Endometrial microvascular endothelial cells (primary cell): ENCODE data around the gene UBAP2. TPM values are rescaled to one million over a fixed set of nuclear protein-coding genes. Genes with fewer than 3 reads are reported as not detected.
"Not testable (repeated sequence)": the region's sequence is repeated elsewhere in the genome, so short reads cannot be mapped to it uniquely, and the experiment has no call there.

ENCODE experiments used
- in situ Hi-C: cut with HindIII; loops from 2 replicates; pipeline ENCODE4 v1.10.0; 2017; ENCODE audit warnings: low sequenced_read_pairs, low pct_unique_long_range_greater_than_20kb; ENCODE audit errors: inconsistent ontology term
- total RNA-seq: library from RNA; depleted of rRNA; stranded (reverse); fragments of >200 nt; gene quantifications from one replicate; pipeline ENCODE4 v1.2.3, GENCODE V29; 2015; ENCODE audit errors: inconsistent ontology term

The UBAP2 gene
- total RNA-seq, 1 donor from 2014 or later = 16.0 TPM

- in situ Hi-C loops = no loop called here
Observed at GRCh38 chr9:34059954-34060353, 11.3 kb upstream of the UBAP2 start.

- in situ Hi-C loops = no loop called here
Observed at GRCh38 chr9:34059281-34059680, 10.6 kb upstream of the UBAP2 start.

- in situ Hi-C loops = no loop called here
Observed at GRCh38 chr9:34049630-34050384, 1.1 kb upstream of the UBAP2 start.

GRCh38 chr9:34047864-34048726 is 592 bp downstream of the UBAP2 start:
- in situ Hi-C loops = no loop called here

GRCh38 chr9:34046784-34047379 is 1.8 kb downstream of the UBAP2 start:
- in situ Hi-C loops = no loop called here

- in situ Hi-C loops = no loop called here
Observed at GRCh38 chr9:34045903-34046302, 2.8 kb downstream of the UBAP2 start.

- in situ Hi-C loops = not testable (repeated sequence)
Observed at GRCh38 chr9:34042074-34042473, 6.6 kb downstream of the UBAP2 start.

- in situ Hi-C loops = not testable (repeated sequence)
Observed at GRCh38 chr9:34038851-34039250, 9.8 kb downstream of the UBAP2 start.

- in situ Hi-C loops = no loop called here
Observed at GRCh38 chr9:34037626-34038025, 11.1 kb downstream of the UBAP2 start.

GRCh38 chr9:34036625-34037024 is 12.1 kb downstream of the UBAP2 start:
- in situ Hi-C loops = no loop called here

GRCh38 chr9:34035656-34036055 is 13.0 kb downstream of the UBAP2 start:
- in situ Hi-C loops = no loop called here

- in situ Hi-C loops = no loop called here
Observed at GRCh38 chr9:34034698-34035065, 14.0 kb downstream of the UBAP2 start.

GRCh38 chr9:34032631-34033030 is 16.1 kb downstream of the UBAP2 start:
- in situ Hi-C loops = no loop called here

GRCh38 chr9:34027845-34028574 is 20.7 kb downstream of the UBAP2 start:
- in situ Hi-C loops = no loop called here

- in situ Hi-C loops = no loop called here
Observed at GRCh38 chr9:34025811-34026210, 22.9 kb downstream of the UBAP2 start.

GRCh38 chr9:34025062-34025461 is 23.6 kb downstream of the UBAP2 start:
- in situ Hi-C loops = no loop called here

- in situ Hi-C loops = not testable (repeated sequence)
Observed at GRCh38 chr9:34024476-34024875, 24.2 kb downstream of the UBAP2 start.

- in situ Hi-C loops = no loop called here
Observed at GRCh38 chr9:34016149-34016548, 32.5 kb downstream of the UBAP2 start.

GRCh38 chr9:34010979-34011378 is 37.7 kb downstream of the UBAP2 start:
- in situ Hi-C loops = no loop called here
